ENCODE data around the gene RAD51C.
"Not testable (repeated sequence)": the region's sequence is repeated elsewhere in the genome, so short reads cannot be mapped to it uniquely, and the experiment has no call there.

RAD51C gene

GRCh38 chr17:58763263-58763662, 70.9 kb downstream of the RAD51C start:
- DNase-seq (ENCODE audit: low spot score): no peak
- no peak for TF ChIP-seq CTCF (IDR thresholded peaks at IDR 0.05; ENCODE audit: extremely low read depth, insufficient read depth, missing control alignments)
- in situ Hi-C loops (cut with MboI; ENCODE audit: low pct_unique_long_range_greater_than_20kb, low sequenced_read_pairs, unreplicated experiment): no loop called here

- no peak for DNase-seq (ENCODE audit: low spot score)
- in situ Hi-C loops (cut with MboI; ENCODE audit: low pct_unique_long_range_greater_than_20kb, low sequenced_read_pairs, unreplicated experiment): no loop called here
- TF ChIP-seq CTCF (IDR thresholded peaks at IDR 0.05; ENCODE audit: extremely low read depth, insufficient read depth, missing control alignments): no peak
These were observed 72.0 kb downstream of the RAD51C start for GRCh38 chr17:58764373-58764772.

- DNase-seq (ENCODE audit: low spot score); in situ Hi-C loops (cut with MboI; ENCODE audit: low pct_unique_long_range_greater_than_20kb, low sequenced_read_pairs, unreplicated experiment): not testable (repeated sequence)
These were observed 86.1 kb downstream of the RAD51C start for GRCh38 chr17:58778482-58778881.

GRCh38 chr17:58779446-58779845, 87.0 kb downstream of the RAD51C start:
- TF ChIP-seq CTCF (IDR thresholded peaks at IDR 0.05; ENCODE audit: extremely low read depth, insufficient read depth, missing control alignments): no peak
- no peak for DNase-seq (ENCODE audit: low spot score)
- in situ Hi-C loops (cut with MboI; ENCODE audit: low pct_unique_long_range_greater_than_20kb, low sequenced_read_pairs, unreplicated experiment): no loop called here

- no peak for TF ChIP-seq CTCF (IDR thresholded peaks at IDR 0.05; ENCODE audit: extremely low read depth, insufficient read depth, missing control alignments)
- DNase-seq (ENCODE audit: low spot score): no peak
- in situ Hi-C loops (cut with MboI; ENCODE audit: low pct_unique_long_range_greater_than_20kb, low sequenced_read_pairs, unreplicated experiment): no loop called here
These were observed 91.0 kb downstream of the RAD51C start for GRCh38 chr17:58783380-58783779.

GRCh38 chr17:58785097-58785496, 92.7 kb downstream of the RAD51C start:
- in situ Hi-C loops (cut with MboI; ENCODE audit: low pct_unique_long_range_greater_than_20kb, low sequenced_read_pairs, unreplicated experiment): no loop called here
- DNase-seq (ENCODE audit: low spot score): no peak
- no peak for TF ChIP-seq CTCF (IDR thresholded peaks at IDR 0.05; ENCODE audit: extremely low read depth, insufficient read depth, missing control alignments)

All from GM13977 (cell line).